HG02642 (cell line): ENCODE results near the gene MATN1.
"Not testable (repeated sequence)": the region's sequence is repeated elsewhere in the genome, so short reads cannot be mapped to it uniquely, and the experiment has no call there.

ENCODE experiments used
- ATAC-seq: cut with Tn5 transposase; IDR thresholded peaks from one replicate; pipeline ENCODE4 v1.9.1; 2021; ENCODE audit warnings: mild to moderate bottlenecking; ENCODE audit not compliant: unreplicated experiment, poor library complexity

Gene MATN1

GRCh38 chr1:30702823-30703222 is 20.6 kb downstream of the MATN1 start:
- ATAC-seq = no peak

- ATAC-seq = no peak
Observed at GRCh38 chr1:30701258-30701633, 22.1 kb downstream of the MATN1 start.

- ATAC-seq = no peak
Observed at GRCh38 chr1:30700528-30701257, 22.7 kb downstream of the MATN1 start.

- ATAC-seq = no peak
Observed at GRCh38 chr1:30699762-30700161, 23.6 kb downstream of the MATN1 start.

GRCh38 chr1:30698401-30698981 is 24.9 kb downstream of the MATN1 start:
- no peak for ATAC-seq

GRCh38 chr1:30697571-30698376 is 25.6 kb downstream of the MATN1 start:
- ATAC-seq = peak; percentile 52

- ATAC-seq = no peak
Observed at GRCh38 chr1:30696831-30697230, 26.6 kb downstream of the MATN1 start.

- no peak for ATAC-seq
Observed at GRCh38 chr1:30695439-30695841, 27.9 kb downstream of the MATN1 start.

GRCh38 chr1:30694280-30695175 is 28.9 kb downstream of the MATN1 start:
- no peak for ATAC-seq

GRCh38 chr1:30693822-30694221 is 29.6 kb downstream of the MATN1 start:
- ATAC-seq = no peak

GRCh38 chr1:30693366-30693765 is 30.0 kb downstream of the MATN1 start:
- ATAC-seq = no peak

GRCh38 chr1:30692948-30693301 is 30.5 kb downstream of the MATN1 start:
- ATAC-seq = no peak

GRCh38 chr1:30692201-30692947 is 31.0 kb downstream of the MATN1 start:
- ATAC-seq = no peak

- ATAC-seq = no peak
Observed at GRCh38 chr1:30691480-30691879, 31.9 kb downstream of the MATN1 start.

- no peak for ATAC-seq
Observed at GRCh38 chr1:30689901-30690645, 33.3 kb downstream of the MATN1 start.

- no peak for ATAC-seq
Observed at GRCh38 chr1:30688920-30689794, 34.2 kb downstream of the MATN1 start.

GRCh38 chr1:30688516-30688915 is 34.9 kb downstream of the MATN1 start:
- ATAC-seq = not testable (repeated sequence)

GRCh38 chr1:30687886-30688285 is 35.5 kb downstream of the MATN1 start:
- no peak for ATAC-seq
